Vagina (tissue), 2 donors: ENCODE results near the gene DPM1.

Experiments
- POLR2A ChIP-seq, 2 donors: fragments of 450-650 bp; IDR thresholded peaks; one replicate each; pipeline ENCODE4 v1.6.1; 2017; ENCODE audit warnings: antibody characterized with exemption in 2 of 2, mild to moderate bottlenecking in 2 of 2, moderate library complexity in 2 of 2
- POLR2AphosphoS5 ChIP-seq, 2 donors: sonication (generic); formaldehyde crosslinking; IDR thresholded peaks; one replicate each; pipeline ENCODE4 v1.9.0; 2017; ENCODE audit warnings: antibody characterized with exemption in 2 of 2, mild to moderate bottlenecking in 2 of 2, low read depth in 1 of 2; ENCODE audit not compliant: insufficient read depth in 1 of 2

GRCh38 chr20:50928469-50928868 lies 29.9 kb downstream of the DPM1 start:
- TF ChIP-seq POLR2AphosphoS5 (IDR thresholded peaks at IDR 0.05; ENCODE audit: insufficient read depth in 1 of 2, low read depth in 1 of 2) (no peak), POLR2A (IDR thresholded peaks at IDR 0.05) (no peak)
